ENCODE measurements around the gene PITRM1.

- TF ChIP-seq EP300 (IDR thresholded peaks at IDR 0.05) (no peak), POLR2A (IDR thresholded peaks at IDR 0.05) (no peak), CTCF (IDR thresholded peaks at IDR 0.05) (no peak)
These were observed 66.7 kb downstream of the PITRM1 start for GRCh38 chr10:3105905-3106304.
